Measurements from ENCODE around the gene ARID1B.

ARID1B gene

GRCh38 chr6:156948807-156949206, 171.6 kb downstream of the ARID1B start:
- no peak for DNase-seq (ENCODE audit: low spot score)
- no peak for TF ChIP-seq CTCF (IDR thresholded peaks at IDR 0.05; ENCODE audit: extremely low read depth, missing control alignments)

GRCh38 chr6:156949376-156949775, 172.2 kb downstream of the ARID1B start:
- DNase-seq (ENCODE audit: low spot score), result no peak
- TF ChIP-seq CTCF (IDR thresholded peaks at IDR 0.05; ENCODE audit: extremely low read depth, missing control alignments), result no peak

GRCh38 chr6:156950084-156950483, 172.9 kb downstream of the ARID1B start:
- no peak for DNase-seq (ENCODE audit: low spot score)
- no peak for TF ChIP-seq CTCF (IDR thresholded peaks at IDR 0.05; ENCODE audit: extremely low read depth, missing control alignments)

- DNase-seq (ENCODE audit: low spot score), result no peak
- no peak for TF ChIP-seq CTCF (IDR thresholded peaks at IDR 0.05; ENCODE audit: extremely low read depth, missing control alignments)
Measured at GRCh38 chr6:156950531-156950930, 173.4 kb downstream of the ARID1B start.

GRCh38 chr6:156952401-156952800, 175.2 kb downstream of the ARID1B start:
- DNase-seq (ENCODE audit: low spot score), result no peak
- no peak for TF ChIP-seq CTCF (IDR thresholded peaks at IDR 0.05; ENCODE audit: extremely low read depth, missing control alignments)

- no peak for TF ChIP-seq CTCF (IDR thresholded peaks at IDR 0.05; ENCODE audit: extremely low read depth, missing control alignments)
- DNase-seq (ENCODE audit: low spot score), result no peak
Measured at GRCh38 chr6:156953127-156953478, 175.9 kb downstream of the ARID1B start.

- no peak for TF ChIP-seq CTCF (IDR thresholded peaks at IDR 0.05; ENCODE audit: extremely low read depth, missing control alignments)
- no peak for DNase-seq (ENCODE audit: low spot score)
Measured at GRCh38 chr6:156953479-156954146, 176.4 kb downstream of the ARID1B start.
